DMS53 treated with DMSO at 0.1 percent for 48 hours (cell line): ENCODE data around the gene SAFB2.

Experiments used
- DNase-seq: peaks from one replicate; lab custom pipeline; 2025; ENCODE audit not compliant: unreplicated experiment; lab: John Stamatoyannopoulos, UW

SAFB2 gene

GRCh38 chr19:5547881-5548280, 74.7 kb downstream of the SAFB2 start:
- no peak for DNase-seq

DNA sequence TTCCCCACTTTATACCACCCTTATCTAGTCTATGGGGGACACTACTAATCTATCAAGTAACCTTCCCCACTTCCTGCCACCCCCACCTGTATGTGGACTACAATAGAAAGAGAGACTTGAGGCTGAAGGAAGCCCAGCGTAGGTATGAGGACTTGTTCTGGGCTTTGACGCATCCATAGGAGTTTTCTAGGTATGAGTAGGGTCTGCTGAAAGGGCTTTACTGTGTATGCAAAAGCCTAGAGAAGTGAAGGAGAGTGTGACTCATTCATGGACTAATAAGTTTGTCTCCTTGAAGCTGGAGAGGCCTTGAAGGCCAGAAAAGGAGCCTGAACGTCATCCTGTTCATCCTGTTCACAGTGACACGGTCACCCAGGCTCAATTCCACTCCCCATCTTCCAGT, 76.6 kb downstream of the SAFB2 start:
- no peak for DNase-seq

DNA sequence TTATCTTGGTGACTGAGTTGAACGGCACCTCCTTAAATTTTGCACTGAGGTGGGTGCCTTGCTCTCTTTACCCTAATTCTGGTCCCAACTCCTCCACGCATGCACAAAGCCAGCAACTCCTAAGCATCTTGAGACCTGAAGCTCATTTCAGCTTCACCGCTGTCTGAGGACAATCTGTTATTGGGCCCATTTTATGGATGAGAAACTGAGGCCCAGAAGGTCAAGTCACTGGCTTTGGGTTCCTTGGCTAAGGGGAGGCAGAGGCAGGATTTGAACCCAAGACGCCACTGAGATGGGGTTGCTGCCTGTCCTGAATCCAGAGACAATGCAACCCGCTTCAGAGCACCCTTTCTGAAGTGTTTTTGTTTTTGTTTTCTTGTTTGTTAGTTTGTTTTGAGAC, 77.5 kb downstream of the SAFB2 start:
- DNase-seq, result no peak

GRCh38 chr19:5542665-5543064, 79.9 kb downstream of the SAFB2 start:
- DNase-seq, result no peak

DNA sequence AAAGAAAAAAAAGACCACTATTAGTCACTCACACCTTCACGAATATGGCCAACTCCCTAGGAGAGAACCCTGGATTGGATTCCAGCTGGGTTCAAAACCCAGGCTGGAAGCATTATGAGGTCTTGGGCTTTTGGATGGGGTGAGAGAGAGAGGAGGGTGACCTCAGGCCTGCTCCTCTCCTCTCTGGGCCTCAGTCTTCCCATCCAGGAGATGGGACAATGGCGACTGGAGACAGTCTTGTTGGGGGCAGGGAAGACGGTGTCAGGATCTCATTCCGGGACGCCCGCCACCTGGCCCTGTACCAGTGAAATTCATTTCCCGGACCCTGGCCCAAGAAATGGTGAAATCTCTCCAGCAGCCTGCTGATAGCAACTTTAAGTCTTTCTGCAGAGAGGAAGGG, 81.1 kb downstream of the SAFB2 start:
- DNase-seq, result no peak

DNA sequence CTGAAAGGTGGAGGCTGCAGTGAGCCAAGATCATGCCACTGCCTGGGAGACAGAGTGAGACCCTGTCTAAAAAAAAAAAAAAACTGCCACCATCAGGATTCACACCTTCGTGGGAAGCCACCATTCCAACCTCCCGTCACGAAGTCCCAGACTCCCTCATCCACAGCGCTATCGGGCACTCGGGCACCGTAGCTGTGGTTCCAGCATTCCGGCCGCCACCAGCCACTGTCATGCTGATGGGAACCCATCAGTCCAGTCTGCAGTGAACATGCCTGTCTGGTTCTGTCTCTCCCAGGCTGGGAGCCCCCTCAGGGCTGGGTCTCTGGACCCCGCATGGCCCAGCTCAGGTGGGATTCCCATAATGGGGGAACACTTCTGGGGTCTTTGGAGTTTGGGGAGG, 82.4 kb downstream of the SAFB2 start:
- no peak for DNase-seq

DNA sequence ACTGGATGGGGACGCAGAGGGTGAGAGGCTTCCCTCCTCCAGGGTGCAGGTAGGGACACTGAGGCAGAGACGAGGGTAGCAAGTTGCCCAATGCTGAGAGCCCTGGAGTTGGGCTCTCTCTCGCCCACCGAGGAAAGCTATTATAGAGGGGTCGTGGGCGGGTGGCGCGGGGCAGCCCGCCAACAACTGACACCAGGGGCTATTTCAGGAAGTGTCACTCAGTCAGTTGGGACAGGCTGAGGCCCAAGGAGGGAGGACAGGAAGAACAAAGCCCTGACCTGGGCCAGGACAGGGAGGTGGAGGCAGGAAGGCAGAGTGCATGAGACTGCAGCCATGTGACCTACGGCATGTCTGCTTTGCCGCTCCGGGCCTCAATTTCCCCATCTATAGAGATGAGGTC, 84.7 kb downstream of the SAFB2 start:
- DNase-seq, result no peak
